ENCODE data around the gene SLC66A3.

The SLC66A3 gene

GRCh38 chr2:11155381-11156035 is at the start of gene SLC66A3:
Gene SLC66A3, plus strand, starts transcription at chr2:11155467. Its CDS starts 80 bp downstream, at chr2:11155547.
- DNase-seq, result peak in 7 of 56 donors; percentile 79 to 94 (median 92)

DNA sequence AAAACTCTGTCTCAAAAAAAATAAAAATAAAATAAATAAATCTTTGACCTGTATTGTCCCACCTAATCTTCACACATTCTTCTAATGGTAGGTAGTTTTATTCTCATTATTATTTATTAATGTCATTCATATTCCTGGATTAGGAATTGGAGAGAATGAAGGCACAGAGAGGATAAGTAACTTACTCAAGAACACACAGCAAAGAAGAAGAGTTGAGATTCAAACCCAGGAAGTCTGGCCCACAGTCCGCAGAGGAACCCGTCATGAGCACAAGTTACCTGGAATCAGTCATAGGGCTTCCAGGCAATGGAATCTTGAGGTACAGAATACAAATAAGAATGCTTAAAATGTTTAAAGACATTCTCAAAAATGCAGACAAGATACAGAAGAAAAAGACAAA is 46.3 kb upstream of the SLC66A3 start:
- DNase-seq, result no peak

DNA sequence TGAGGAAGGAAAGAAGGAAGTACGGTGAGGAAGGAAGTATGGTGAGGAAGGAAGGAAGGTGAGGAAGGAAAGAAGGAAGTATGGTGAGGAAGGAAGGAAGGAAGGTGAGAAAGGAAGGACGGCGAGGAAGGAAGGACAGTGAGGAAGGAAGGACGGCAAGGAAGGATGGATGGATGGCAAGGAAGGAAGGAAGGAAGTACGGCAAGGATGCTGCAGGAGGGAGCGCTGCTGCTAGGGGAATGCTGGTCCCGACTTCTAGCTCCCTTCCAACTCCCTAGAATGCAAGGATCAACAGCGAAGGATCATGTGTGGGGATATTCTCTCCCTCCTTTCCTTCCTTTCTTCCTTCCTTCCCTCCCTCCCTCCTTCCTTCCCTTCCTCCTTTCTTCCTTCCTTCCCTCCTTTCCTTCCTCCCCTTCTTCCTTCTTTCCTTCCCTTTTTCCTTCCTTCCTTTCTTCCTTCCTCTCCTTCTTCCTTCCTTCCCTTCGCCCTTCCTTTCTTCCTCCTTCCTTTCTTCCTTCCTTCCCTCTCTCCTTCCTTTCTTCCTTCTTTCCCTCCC is 42.3 kb upstream of the SLC66A3 start:
- no peak for DNase-seq

DNA sequence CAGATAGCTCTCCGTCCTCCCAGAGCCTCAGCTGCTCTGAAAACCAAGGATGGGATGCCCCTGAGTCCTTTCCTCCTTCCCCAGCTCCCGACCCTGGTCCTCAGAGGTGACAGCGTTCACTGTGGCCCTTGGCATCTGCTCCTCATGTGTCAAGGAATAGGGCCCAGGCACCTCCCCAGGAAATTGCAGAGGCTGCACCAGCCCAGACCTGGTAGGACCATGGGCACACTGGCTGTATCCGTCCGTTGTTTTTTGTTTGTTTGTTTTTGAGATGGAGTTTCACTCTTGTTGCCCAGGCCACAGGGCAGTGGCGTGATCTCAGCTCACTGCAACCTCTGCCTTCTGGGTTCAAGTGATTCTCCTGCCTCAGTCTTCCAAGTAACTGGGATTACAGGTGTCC is 37.5 kb upstream of the SLC66A3 start:
- no peak for DNase-seq

GRCh38 chr2:11118761-11119160 is 36.5 kb upstream of the SLC66A3 start:
- no peak for DNase-seq

DNA sequence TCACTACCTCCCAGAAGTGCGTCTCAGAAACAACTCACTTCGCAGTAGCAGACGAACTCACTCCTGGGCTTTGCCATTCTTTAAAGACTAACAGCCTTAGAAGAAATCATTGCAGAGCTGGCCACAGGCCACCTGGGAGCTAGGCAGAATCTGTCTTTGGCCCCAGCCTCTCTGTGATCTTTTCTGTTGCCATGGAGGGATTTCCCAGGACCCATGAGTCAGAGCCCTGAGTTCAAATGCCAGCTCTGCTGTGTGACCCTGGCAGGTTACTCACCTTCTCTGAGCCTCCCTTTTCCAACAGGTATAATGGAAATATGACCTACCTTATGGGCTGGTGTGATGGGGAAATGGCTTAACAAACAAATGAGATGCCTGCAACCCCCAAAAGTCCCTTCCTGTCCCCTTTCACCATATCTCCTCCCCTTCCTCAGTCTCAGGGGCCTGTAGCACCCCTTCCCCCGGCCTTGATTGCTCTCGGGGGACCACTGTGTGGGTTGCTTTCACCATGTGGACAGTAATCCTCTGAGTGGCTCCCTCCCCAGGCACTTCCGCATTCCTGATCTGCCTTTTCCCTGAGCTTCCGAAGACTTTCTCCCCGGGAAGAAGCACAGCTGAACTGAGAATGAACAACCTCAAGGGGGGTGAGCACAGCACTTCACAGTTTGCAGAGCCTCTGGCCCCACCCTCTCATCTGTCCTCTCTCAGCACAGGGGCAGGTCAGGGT is 34.0 kb upstream of the SLC66A3 start:
- no peak for DNase-seq

GRCh38 chr2:11121823-11122155 is 33.5 kb upstream of the SLC66A3 start:
- no peak for DNase-seq

DNA sequence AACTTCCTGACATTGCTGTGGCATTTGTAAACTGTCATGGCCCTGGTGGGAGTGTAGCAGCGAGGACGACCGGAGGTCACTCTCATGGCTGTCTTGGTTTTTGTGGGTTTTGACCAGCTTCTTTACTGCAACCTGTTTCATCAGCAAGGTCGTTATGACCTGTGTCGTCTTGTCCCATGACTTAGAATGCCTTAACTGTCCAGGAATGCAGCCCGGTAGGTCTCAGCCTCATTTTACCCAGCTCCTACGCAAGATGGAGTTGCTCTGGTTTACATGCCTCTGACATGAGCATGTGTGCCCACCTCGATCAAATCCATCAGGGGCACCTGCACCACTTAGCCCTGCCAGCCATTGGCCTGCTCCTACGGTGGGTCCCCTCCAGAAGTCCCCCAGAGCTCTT is 32.9 kb upstream of the SLC66A3 start:
- no peak for DNase-seq

DNA sequence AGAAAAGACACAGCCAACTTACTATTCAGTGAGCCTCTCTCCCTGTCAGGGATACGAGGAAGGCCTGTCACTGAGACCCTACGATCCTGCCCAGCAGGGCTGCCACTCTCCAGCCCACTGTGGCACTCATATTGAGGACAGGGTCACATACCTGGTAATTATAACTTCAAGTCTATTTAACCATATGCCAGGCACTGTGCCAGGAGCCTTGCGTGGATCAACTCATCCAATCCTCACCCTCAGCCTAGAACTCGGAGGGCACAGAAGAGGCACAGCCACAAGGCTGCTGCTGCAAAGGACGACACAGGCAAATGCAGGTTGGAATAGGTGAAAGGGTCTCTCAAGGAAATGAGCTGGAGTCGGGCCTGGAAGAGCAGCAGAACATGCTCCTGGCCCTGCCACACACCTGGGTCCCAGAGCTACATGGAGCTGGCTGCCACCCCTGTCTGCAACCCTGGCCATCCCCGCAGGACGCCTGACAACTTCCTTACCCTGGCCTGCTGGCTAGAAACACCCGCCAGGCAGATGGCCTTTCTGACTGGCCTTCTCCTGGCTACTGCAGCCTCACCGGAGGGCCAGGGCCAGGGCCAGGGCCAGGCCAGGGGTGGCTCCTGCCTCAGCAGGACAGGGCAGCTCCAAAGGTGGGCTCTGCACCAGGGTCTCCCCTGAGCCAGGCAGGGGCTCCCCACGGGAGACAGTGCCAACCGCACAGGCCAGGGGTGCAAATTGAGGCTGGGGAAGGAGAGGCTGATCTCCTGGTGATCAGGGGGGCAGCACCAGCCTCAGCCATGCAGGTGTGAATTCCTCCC is 32.1 kb upstream of the SLC66A3 start:
- DNase-seq, result no peak

- peak in 43 of 56 donors; percentile 7 to 83 (median 44) for DNase-seq
These were observed 31.2 kb upstream of the SLC66A3 start for GRCh38 chr2:11123856-11124759.

DNA sequence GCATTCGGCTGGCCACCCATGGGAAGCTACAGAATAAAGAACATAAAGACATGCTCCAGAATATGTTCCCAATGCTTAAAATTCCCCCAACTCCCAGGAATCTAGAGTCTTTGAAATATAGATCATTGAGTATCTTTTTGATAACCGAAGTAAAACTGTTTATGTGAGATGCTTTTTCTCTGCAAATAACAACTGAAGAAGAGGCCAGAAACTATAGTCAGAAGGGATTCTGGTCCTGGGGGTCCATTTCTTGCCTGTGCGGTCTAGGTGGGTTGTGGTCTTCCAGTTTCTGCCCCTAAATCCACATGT is 30.6 kb upstream of the SLC66A3 start:
- no peak for DNase-seq

GRCh38 chr2:11127761-11128160 is 27.5 kb upstream of the SLC66A3 start:
- DNase-seq, result no peak

DNA sequence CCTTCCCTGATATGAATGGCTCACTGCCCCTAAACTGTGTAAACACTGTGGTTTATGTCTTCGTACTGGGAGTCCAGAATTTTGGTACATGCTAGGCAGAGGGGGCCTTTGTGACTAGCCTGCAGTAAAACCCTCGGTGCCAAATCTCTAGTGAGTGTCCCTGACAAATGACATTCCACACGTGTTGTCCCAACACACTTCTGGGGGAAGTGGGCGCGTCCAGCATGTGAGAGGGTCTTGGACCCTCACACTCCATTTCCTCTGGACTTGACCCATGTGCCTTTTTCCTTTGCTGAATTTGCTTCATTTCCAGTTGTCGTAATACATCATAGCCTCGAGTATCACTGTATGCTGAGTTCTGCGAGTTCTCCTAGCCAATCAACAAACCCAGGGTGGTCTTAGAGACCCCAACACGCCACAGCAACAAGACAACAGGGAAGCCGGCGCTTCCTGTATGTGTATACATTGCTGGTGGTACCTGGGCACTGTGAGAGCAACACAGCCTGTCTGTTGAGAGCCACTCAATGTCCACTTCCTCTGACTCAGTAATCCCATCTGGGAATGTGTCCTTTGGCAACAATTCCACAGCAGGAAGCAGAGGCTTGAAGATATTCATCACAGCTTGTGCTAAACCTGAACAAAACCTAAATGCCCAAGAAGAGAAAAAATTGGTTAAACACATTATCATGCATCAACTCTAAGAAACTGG is 26.9 kb upstream of the SLC66A3 start:
- no peak for DNase-seq

DNA sequence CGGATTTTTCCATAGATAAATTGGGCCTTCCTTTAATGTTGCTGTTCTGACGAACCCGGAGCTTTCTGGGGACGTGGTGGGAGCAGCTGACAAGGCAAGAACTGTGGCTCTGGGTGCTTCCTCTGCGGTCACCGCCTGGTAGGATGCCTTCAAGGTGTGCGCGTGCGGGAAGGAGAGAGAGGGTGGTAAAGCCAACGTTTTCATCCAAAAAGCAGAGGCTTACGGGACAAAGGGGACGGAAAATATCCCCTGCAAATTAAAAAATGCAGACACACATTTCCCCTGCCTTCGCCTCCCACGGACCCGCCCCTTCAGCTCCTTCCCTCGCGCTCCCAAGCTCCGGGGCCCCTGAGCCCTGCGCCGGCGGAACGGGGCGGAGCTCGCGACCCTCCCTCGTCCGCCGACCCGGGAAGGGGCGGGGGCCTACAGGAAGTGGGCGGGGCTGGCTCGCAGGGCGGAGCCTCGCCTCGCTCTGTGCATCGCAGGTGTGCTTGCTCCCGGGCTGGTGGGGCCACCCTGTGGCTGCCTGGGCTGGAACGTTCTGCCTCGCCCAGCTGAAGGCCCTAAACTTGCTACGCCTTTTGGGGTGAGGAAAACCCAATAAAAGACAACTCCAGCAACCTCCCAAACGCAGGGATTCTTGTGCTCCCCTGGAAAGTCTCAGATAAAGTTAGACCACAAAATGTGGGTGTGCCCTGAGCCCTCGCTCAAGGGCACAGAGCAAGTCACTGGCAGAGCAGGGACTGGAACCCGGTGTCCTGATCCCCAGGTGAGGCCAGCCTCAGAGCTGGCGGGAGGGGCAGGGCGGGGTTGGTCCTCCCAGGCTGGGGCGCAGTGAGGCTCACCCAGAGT is 25.4 kb upstream of the SLC66A3 start:
- peak in 36 of 56 donors; percentile 8 to 80 (median 36) for DNase-seq

DNA sequence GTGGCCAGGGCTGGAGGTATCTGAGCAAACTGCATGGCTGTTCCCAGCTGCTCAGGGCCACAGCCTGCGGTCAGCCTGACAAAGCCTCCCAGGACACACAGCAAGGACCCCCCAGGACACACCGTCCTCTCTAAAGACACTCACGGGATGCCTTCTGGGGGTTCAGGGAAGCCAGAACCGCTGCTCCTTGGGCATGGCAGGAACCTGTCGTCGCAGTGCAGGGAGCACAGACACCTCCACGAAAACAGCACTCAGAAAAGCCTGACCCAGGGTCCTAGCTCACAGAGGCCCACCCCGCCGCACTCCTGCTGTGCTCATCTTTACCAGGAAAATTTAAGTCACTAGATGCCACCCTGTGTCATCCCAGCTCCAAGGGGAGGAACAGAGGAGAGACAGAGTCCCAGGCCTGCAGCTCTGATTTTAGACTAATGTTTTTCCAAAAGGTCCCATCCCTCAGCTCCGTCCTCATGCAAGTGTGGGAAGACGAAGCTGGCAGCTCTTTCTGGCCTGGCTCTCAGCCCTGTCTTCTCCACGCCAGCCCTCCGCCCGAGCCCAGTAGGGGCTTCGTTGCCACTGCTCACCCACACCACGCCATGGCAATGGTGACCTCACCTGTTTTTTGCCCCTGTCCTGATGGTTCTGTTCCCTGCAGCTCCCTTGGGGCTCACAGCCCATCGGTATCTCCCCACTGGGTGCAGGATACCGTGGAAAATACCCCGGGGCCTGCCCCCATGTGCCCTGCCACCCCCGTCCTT is 23.9 kb upstream of the SLC66A3 start:
- DNase-seq, result peak in 1 of 56 donors; percentile 6

GRCh38 chr2:11132036-11132671 is 23.1 kb upstream of the SLC66A3 start:
- peak in 4 of 56 donors; percentile 19 to 37 (median 30) for DNase-seq

DNA sequence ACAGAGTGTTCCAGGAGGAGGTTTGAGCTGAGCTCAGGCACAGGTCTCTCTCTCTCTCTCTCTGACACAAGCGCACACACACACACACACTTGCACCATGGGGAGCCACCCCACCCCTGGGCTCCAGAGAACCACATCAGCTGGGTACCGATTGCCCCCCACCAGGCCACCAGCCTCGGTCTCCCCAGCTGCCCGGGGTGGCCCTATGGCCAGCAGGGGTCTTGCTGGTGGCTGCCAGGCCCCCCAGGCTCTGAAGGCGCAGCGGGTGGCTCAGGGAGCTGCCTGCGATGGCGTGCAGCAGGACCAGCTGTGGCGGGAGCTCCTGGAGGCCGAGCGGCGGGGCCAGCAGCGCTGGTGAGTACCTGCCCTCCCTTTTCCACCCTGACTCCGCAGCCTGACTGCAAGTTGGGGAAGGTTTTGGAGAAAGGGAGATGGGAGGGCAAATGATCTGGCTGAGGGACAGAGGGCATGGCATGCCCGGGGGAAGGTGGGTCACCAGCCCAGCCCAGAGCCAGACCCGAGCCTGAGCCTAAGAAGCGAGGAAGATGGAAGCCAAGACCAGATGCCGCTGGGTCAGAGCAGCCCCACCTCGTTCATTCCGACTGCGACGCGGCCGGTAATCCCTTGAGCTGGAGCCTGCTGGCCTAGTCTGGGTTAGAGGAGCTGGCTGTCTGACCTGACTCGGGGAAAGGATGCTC is 21.9 kb upstream of the SLC66A3 start:
- peak in 1 of 56 donors; percentile 14 for DNase-seq
